ENCODE results near the gene MR1.

Gene MR1

GRCh38 chr1:181107711-181108110 is 73.9 kb downstream of the MR1 start:
- no peak for DNase-seq (ENCODE audit: low read depth in 2 of 2)

- no peak for DNase-seq (ENCODE audit: low read depth in 2 of 2)
Observed at GRCh38 chr1:181108304-181108867, 74.6 kb downstream of the MR1 start.

GRCh38 chr1:181110013-181110412 is 76.2 kb downstream of the MR1 start:
- DNase-seq (ENCODE audit: low read depth in 2 of 2) = no peak

Measured in stimulated activated CD4-positive, alpha-beta T cell treated with anti-CD3 and anti-CD28 coated beads, Interleukin-1b, Interleukin-23, amount 100 ng/mL, for 1 hour (primary cell).